Peyer's patch (tissue), 4 donors: ENCODE data around the gene SLC25A19. TPM values are rescaled to one million over a fixed set of nuclear protein-coding genes. Genes with fewer than 3 reads are reported as not detected.
A peak's percentile ranks its signal among the peaks of the same experiment; 100 is the strongest.

Experiments
- DNase-seq, 3 donors: peaks; one replicate each; pipeline ENCODE4 v3.0.0-alpha.2; 2017 to 2019
- H3K27ac ChIP-seq, 4 donors: fragments of 200-600 bp; sonication (generic); one replicate each; pipeline ENCODE4 v1.5.1; 2016 to 2019
- H3K27me3 ChIP-seq, 2 donors: fragments of 200-600 bp; sonication (generic); one replicate each; pipeline ENCODE4 v1.5.1; 2019
- H3K36me3 ChIP-seq, 3 donors: fragments of 200-600 bp; sonication (generic); one replicate each; pipeline ENCODE4 v1.5.1; 2016 to 2019
- H3K4me1 ChIP-seq, 4 donors: fragments of 200-600 bp; sonication (generic); one replicate each; pipeline ENCODE4 v1.5.1; 2016 to 2019
- H3K4me3 ChIP-seq, 4 donors: fragments of 200-600 bp; sonication (generic); 1 replicate in 3 of 4; 2 replicates in 1 of 4; pipeline ENCODE4 v1.5.1; 2016 to 2019; ENCODE audit warnings: mild to moderate bottlenecking in 1 of 4
- H3K9me3 ChIP-seq, 4 donors: fragments of 200-600 bp; sonication (generic); one replicate each; pipeline ENCODE4 v1.5.1; 2016 to 2019; ENCODE audit warnings: mild to moderate bottlenecking in 1 of 4
- CTCF ChIP-seq, 6 experiments: fragments of 450-650 bp in 4 of 6; fragments of 200-600 bp in 2 of 6; sonication (generic) in 1 of 6; IDR thresholded peaks; one replicate each; pipeline ENCODE4 v1.5.1; 2017 to 2019; ENCODE audit warnings: antibody characterized with exemption in 6 of 6, mild to moderate bottlenecking in 3 of 6, moderate library complexity in 1 of 6
- POLR2A ChIP-seq, 2 donors: fragments of 450-650 bp; IDR thresholded peaks; one replicate each; pipeline ENCODE4 v1.5.1; 2017; ENCODE audit warnings: antibody characterized with exemption in 2 of 2, mild to moderate bottlenecking in 2 of 2, moderate library complexity in 2 of 2
- total RNA-seq, 4 donors: library from RNA; depleted of rRNA; stranded (reverse); fragments of >200 nt; gene quantifications; one replicate each; pipeline ENCODE4 v1.1.0, GENCODE V29; 2016

Gene SLC25A19
- 10 to 100 TPM in 3 of 4 donors, 1 to 10 TPM in 1; 8.2 to 24.8 (median 17.0) TPM for total RNA-seq

- peak; percentile 97 to 99 (median 97) for DNase-seq
- Histone ChIP-seq H3K4me3 (peak within 1 kb of the TSS; percentile 63 to 80 (median 77)), H3K27ac (peak within 1 kb of the TSS; percentile 92 to 96 (median 93)), H3K9me3 (no peaks in the 10 kb centered on the region), H3K36me3 (peaks cover 0 to 10% (median 0%) of the 10 kb centered on the region in 3 donors), H3K27me3 (no peaks in the 10 kb centered on the region), H3K4me1 (peaks cover 0 to 7% (median 0%) of the 10 kb centered on the region in 4 donors)
- TF ChIP-seq POLR2A (IDR thresholded peaks at IDR 0.05) (peak; percentile 94 to 98), CTCF (IDR thresholded peaks at IDR 0.05) (peak in 3 of 6 experiments; percentile 4 to 33 (median 27))
Measured at GRCh38 chr17:75289115-75289831, at the start of gene SLC25A19. TSS of gene SLC25A19 (minus strand) at chr17:75289433. CDS start at chr17:75286764, 2,669 bp downstream.

DNA sequence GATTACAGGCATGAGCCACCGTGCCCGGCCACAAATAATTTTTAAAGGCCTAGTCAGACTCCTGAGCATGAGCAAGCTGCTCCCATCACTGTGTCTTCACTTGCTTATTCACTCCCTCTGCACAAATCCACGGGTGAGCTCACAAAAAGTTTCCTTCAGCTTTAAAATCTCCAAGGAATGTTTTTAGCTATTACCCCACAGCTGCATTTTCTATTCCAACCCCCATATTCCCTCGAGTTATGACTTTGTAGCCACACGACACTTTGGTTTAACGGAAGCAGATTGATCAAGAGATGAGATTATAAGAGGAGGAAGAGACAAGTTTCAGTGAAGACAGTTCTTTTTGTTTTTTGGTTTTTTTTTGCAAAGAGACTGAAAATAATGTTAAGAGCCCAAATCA lies 49.1 kb upstream of the SLC25A19 start:
- Histone ChIP-seq H3K36me3 (no peaks in the 10 kb centered on the region), H3K9me3 (no peaks in the 10 kb centered on the region), H3K27me3 (no peaks in the 10 kb centered on the region), H3K4me3 (no peak overlapping the region), H3K4me1 (peaks cover 0 to 16% (median 7%) of the 10 kb centered on the region in 4 donors), H3K27ac (peak overlapping the region; percentile 7 to 71 (median 47))
- TF ChIP-seq CTCF (IDR thresholded peaks at IDR 0.05) = no peak
- TF ChIP-seq POLR2A (IDR thresholded peaks at IDR 0.05) = no peak
- DNase-seq = no peak

DNA sequence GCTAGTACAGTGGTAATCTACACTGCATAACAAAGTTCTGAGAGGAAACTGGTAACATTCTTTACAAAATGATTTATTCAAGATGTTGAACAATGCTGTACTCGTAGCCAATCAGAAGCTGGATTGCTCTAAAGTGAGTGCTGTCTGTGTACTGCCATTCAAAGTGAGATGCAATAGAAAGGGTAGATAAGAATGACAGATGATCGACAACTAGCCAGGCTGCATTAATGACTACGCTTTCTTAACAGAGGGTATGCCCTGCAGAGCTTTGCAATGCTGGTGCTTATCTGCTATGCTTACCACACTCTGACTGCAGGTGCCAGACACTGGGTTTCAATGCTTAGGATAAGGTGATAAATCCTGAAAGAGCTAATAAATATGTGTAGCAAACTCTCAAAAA lies 46.1 kb upstream of the SLC25A19 start:
- Histone ChIP-seq H3K27ac (no peak overlapping the region), H3K36me3 (peaks cover 0 to 23% (median 0%) of the 10 kb centered on the region in 3 donors), H3K9me3 (no peaks in the 10 kb centered on the region), H3K4me3 (no peak overlapping the region), H3K4me1 (peaks cover 0 to 16% (median 5%) of the 10 kb centered on the region in 4 donors), H3K27me3 (no peaks in the 10 kb centered on the region)
- DNase-seq = no peak
- TF ChIP-seq CTCF (IDR thresholded peaks at IDR 0.05) = no peak
- no peak for TF ChIP-seq POLR2A (IDR thresholded peaks at IDR 0.05)

DNA sequence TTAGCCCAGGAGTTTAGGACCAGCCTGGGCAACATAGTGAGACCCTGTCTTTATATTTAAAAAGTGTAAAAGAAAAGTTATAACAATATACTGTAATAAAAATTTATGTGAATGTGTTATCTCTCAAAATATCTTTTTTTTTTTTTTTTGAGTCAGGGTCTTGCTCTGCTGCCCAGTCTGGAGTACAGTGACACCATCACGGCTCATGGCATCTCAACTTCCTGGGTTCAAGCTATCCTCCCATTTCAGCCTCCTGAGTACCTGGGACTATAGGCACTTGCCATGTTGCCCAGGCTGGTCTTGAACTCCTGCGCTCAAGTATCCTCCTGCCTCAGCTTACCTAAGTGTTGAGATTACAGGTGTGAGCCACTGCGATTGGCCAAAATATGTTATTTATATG lies 45.5 kb upstream of the SLC25A19 start:
- no peaks in the 10 kb centered on the region for H3K27me3 ChIP-seq
- H3K27ac ChIP-seq = no peak overlapping the region
- H3K4me1 ChIP-seq = peaks cover 0 to 13% (median 5%) of the 10 kb centered on the region in 4 donors
- no peak for DNase-seq
- peaks cover 0 to 23% (median 0%) of the 10 kb centered on the region in 3 donors for H3K36me3 ChIP-seq
- TF ChIP-seq CTCF (IDR thresholded peaks at IDR 0.05) = no peak
- no peak for TF ChIP-seq POLR2A (IDR thresholded peaks at IDR 0.05)
- no peaks in the 10 kb centered on the region for H3K9me3 ChIP-seq
- no peak overlapping the region for H3K4me3 ChIP-seq

GRCh38 chr17:75331671-75332070 lies 42.4 kb upstream of the SLC25A19 start:
- no peak overlapping the region for H3K27ac ChIP-seq
- DNase-seq = peak in 1 of 3 donors; percentile 42
- H3K36me3 ChIP-seq = peaks cover 0 to 23% (median 0%) of the 10 kb centered on the region in 3 donors
- H3K4me1 ChIP-seq = no peaks in the 10 kb centered on the region
- H3K9me3 ChIP-seq = no peaks in the 10 kb centered on the region
- no peak for TF ChIP-seq CTCF (IDR thresholded peaks at IDR 0.05)
- no peak for TF ChIP-seq POLR2A (IDR thresholded peaks at IDR 0.05)
- no peaks in the 10 kb centered on the region for H3K27me3 ChIP-seq
- no peak overlapping the region for H3K4me3 ChIP-seq
